CD4-positive, alpha-beta T cell treated with Interleukin-12 subunit alpha and Interleukin-12 subunit beta, for 1 hour (primary cell): ENCODE measurements around the gene SPRR2D.
"Not testable (repeated sequence)": the region's sequence is repeated elsewhere in the genome, so short reads cannot be mapped to it uniquely, and the experiment has no call there.

Experiments
- DNase-seq: peaks from one replicate; pipeline ENCODE4 v3.0.0-alpha.2; 2020

The SPRR2D gene

GRCh38 chr1:153040950-153041631 lies at the start of gene SPRR2D:
Gene SPRR2D, minus strand, starts transcription at chr1:153041120. Its CDS starts 774 bp downstream, at chr1:153040346.
- no peak for DNase-seq

GRCh38 chr1:153087652-153088051 lies 46.7 kb upstream of the SPRR2D start:
- DNase-seq, result no peak

GRCh38 chr1:153081736-153082135 lies 40.8 kb upstream of the SPRR2D start:
- DNase-seq, result no peak

- DNase-seq, result no peak
These were observed 32.1 kb upstream of the SPRR2D start for GRCh38 chr1:153072806-153073726.

- DNase-seq, result no peak
These were observed 30.6 kb upstream of the SPRR2D start, which contains the start of gene SPRR2B for GRCh38 chr1:153071511-153071910. Gene SPRR2B, minus strand, starts transcription at chr1:153071611. Its CDS starts 772 bp downstream, at chr1:153070839.

GRCh38 chr1:153070243-153070642 lies 29.3 kb upstream of the SPRR2D start:
- no peak for DNase-seq

- no peak for DNase-seq
These were observed 18.2 kb upstream of the SPRR2D start for GRCh38 chr1:153058826-153059784.

GRCh38 chr1:153058154-153058553 lies 17.2 kb upstream of the SPRR2D start:
- no peak for DNase-seq

GRCh38 chr1:153057375-153057774 lies 16.5 kb upstream of the SPRR2D start, which contains the start of gene SPRR2A:
Gene SPRR2A, minus strand, starts transcription at chr1:153057512. Its CDS starts 777 bp downstream, at chr1:153056735.
- DNase-seq, result no peak

- DNase-seq, result not testable (repeated sequence)
These were observed 15.2 kb upstream of the SPRR2D start for GRCh38 chr1:153056111-153056510.

GRCh38 chr1:153049211-153049610 lies 8.3 kb upstream of the SPRR2D start:
- no peak for DNase-seq

GRCh38 chr1:153035211-153035610 lies 5.7 kb downstream of the SPRR2D start:
- no peak for DNase-seq

- no peak for DNase-seq
These were observed 8.1 kb downstream of the SPRR2D start for GRCh38 chr1:153032677-153033308.

- DNase-seq, result no peak
These were observed 8.8 kb downstream of the SPRR2D start for GRCh38 chr1:153032073-153032472.

- DNase-seq, result no peak
These were observed 10.0 kb downstream of the SPRR2D start, which contains the start of gene SPRR1B for GRCh38 chr1:153030895-153031294. Gene SPRR1B, plus strand, starts transcription at chr1:153031203. Its CDS starts 1,143 bp downstream, at chr1:153032346.

GRCh38 chr1:153028766-153029165 lies 12.2 kb downstream of the SPRR2D start:
- DNase-seq, result no peak

- DNase-seq, result no peak
These were observed 15.1 kb downstream of the SPRR2D start for GRCh38 chr1:153025797-153026196.

GRCh38 chr1:153024413-153024812 lies 16.5 kb downstream of the SPRR2D start:
- no peak for DNase-seq

GRCh38 chr1:153023109-153023508 lies 17.8 kb downstream of the SPRR2D start:
- DNase-seq, result no peak

GRCh38 chr1:153022340-153022739 lies 18.6 kb downstream of the SPRR2D start:
- DNase-seq, result not testable (repeated sequence)

- DNase-seq, result not testable (repeated sequence)
These were observed 19.1 kb downstream of the SPRR2D start for GRCh38 chr1:153021829-153022228.

- DNase-seq, result not testable (repeated sequence)
These were observed 29.6 kb downstream of the SPRR2D start for GRCh38 chr1:153011235-153011758.
